Common myeloid progenitor, CD34-positive (primary cell): ENCODE results near the gene SYNJ2.
A peak's percentile ranks its signal among the peaks of the same experiment; 100 is the strongest.

ENCODE experiments used
- CTCF ChIA-PET: fragments of 350-600 bp; sonication (Branson Sonifier 250); formaldehyde crosslinking; loops from one replicate; lab custom pipeline; 2021; ENCODE audit warnings: antibody characterized with exemption; lab: Charles Lee
- POLR2A ChIA-PET: fragments of 350-600 bp; sonication (Branson Sonifier 250); formaldehyde crosslinking; loops from one replicate; lab custom pipeline; 2021; ENCODE audit warnings: antibody characterized with exemption; lab: Charles Lee
- DNase-seq, 3 donors: peaks; one replicate each; pipeline versions ENCODE4 v3.0.0 to v3.0.0-alpha.2; 2013
- H3K27ac ChIP-seq, 2 experiments: 1 replicate in 1 of 2; 2 replicates in 1 of 2; pipeline ENCODE4 v1.7.0; 2013; ENCODE audit warnings: inconsistent platforms in 2 of 2, low read length in 2 of 2, mild to moderate bottlenecking in 2 of 2, low read depth in 1 of 2, moderate library complexity in 1 of 2; ENCODE audit not compliant: severe bottlenecking in 2 of 2, insufficient read depth in 1 of 2, poor library complexity in 1 of 2
- H3K27me3 ChIP-seq, 5 experiments: replicated peaks in 2 of 5; 1 replicate in 3 of 5; 2 replicates in 2 of 5; pipeline versions ENCODE4 v1.6.1 to v1.7.0; 2013; ENCODE audit warnings: low read length in 4 of 5, mild to moderate bottlenecking in 2 of 5, moderate library complexity in 2 of 5, inconsistent platforms in 1 of 5; ENCODE audit not compliant: insufficient read depth in 5 of 5, control insufficient read depth in 4 of 5
- H3K36me3 ChIP-seq, 4 experiments: 1 replicate in 2 of 4; 2 replicates in 2 of 4; pipeline versions ENCODE4 v1.6.1 to v1.7.0; 2013; ENCODE audit warnings: low read length in 3 of 4, control low read depth in 1 of 4, mild to moderate bottlenecking in 1 of 4; ENCODE audit not compliant: control insufficient read depth in 4 of 4, insufficient read depth in 4 of 4
- H3K4me1 ChIP-seq, 4 experiments: 1 replicate in 3 of 4; 2 replicates in 1 of 4; pipeline versions ENCODE4 v1.6.1 to v1.7.1; 2013; ENCODE audit warnings: low read length in 3 of 4, mild to moderate bottlenecking in 3 of 4, control low read depth in 1 of 4, inconsistent platforms in 1 of 4, moderate library complexity in 1 of 4; ENCODE audit not compliant: control insufficient read depth in 4 of 4, insufficient read depth in 4 of 4; ENCODE audit errors: control extremely low read depth in 1 of 4
- H3K4me3 ChIP-seq, 7 experiments: 1 replicate in 4 of 7; 2 replicates in 3 of 7; pipeline versions ENCODE4 v1.5.1 to v1.7.0; 2013; ENCODE audit warnings: mild to moderate bottlenecking in 7 of 7, low read length in 6 of 7, moderate library complexity in 6 of 7, inconsistent platforms in 2 of 7, low read depth in 2 of 7, control low read depth in 1 of 7; ENCODE audit not compliant: insufficient read depth in 4 of 7, control insufficient read depth in 1 of 7; ENCODE audit errors: extremely low read depth in 1 of 7
- H3K9me3 ChIP-seq, 5 experiments: 1 replicate in 4 of 5; 2 replicates in 1 of 5; pipeline versions ENCODE4 v1.6.1 to v1.7.1; 2013; ENCODE audit warnings: low read length in 4 of 5, mild to moderate bottlenecking in 2 of 5, inconsistent platforms in 1 of 5, low read depth in 1 of 5, moderate library complexity in 1 of 5; ENCODE audit not compliant: control insufficient read depth in 4 of 5, insufficient read depth in 2 of 5; ENCODE audit errors: control extremely low read depth in 1 of 5
- WGBS: methylation state at CpG from one replicate; pipeline ENCODE4 v1.1.5; 2013; ENCODE audit not compliant: insufficient coverage; 5-methylcytosine and 5-hydroxymethylcytosine counted together

SYNJ2 gene

GRCh38 chr6:158067436-158068015 is 85.9 kb downstream of the SYNJ2 start:
- POLR2A ChIA-PET, result interaction anchor here (1.2 kb wide), 1 partner anchor 83 kb away, joined by 3 read pairs; no protein-coding TSS in a partner anchor
- H3K36me3 ChIP-seq, result peaks cover 10 to 48% (median 37%) of the 10 kb centered on the region in 4 experiments
- 94% methylated on average over 7 of the region's 10 CpGs for WGBS
- H3K9me3 ChIP-seq, result peaks cover 0 to 5% (median 0%) of the 10 kb centered on the region in 5 experiments
- H3K4me3 ChIP-seq, result no peak overlapping the region
- peak in 2 of 3 donors; percentile 18 to 23 for DNase-seq
- peaks cover 4 to 38% (median 32%) of the 10 kb centered on the region in 4 experiments for H3K4me1 ChIP-seq
- H3K27me3 ChIP-seq, result no peaks in the 10 kb centered on the region
- no peak overlapping the region for H3K27ac ChIP-seq
- CTCF ChIA-PET, result interaction anchor here (6.8 to 8.2 kb wide), 3 partner anchors 18 to 38 kb away, joined by 41 to 105 read pairs (median 77); no protein-coding TSS in a partner anchor

GRCh38 chr6:158068156-158068892 is 86.7 kb downstream of the SYNJ2 start:
- ChIA-PET POLR2A (interaction anchor here (0.6 to 1.2 kb wide), 3 partner anchors 13 to 133 kb away, joined by 3 to 4 read pairs (median 3); no protein-coding TSS in a partner anchor), CTCF (interaction anchor here (6.8 to 8.2 kb wide), 3 partner anchors 18 to 39 kb away, joined by 41 to 105 read pairs (median 77); no protein-coding TSS in a partner anchor)
- H3K36me3 ChIP-seq, result peaks cover 8 to 42% (median 37%) of the 10 kb centered on the region in 4 experiments
- H3K27me3 ChIP-seq, result no peaks in the 10 kb centered on the region
- no peak overlapping the region for H3K27ac ChIP-seq
- no peak overlapping the region for H3K4me3 ChIP-seq
- WGBS, result 92% methylated on average over 10 of the region's 10 CpGs
- no peaks in the 10 kb centered on the region for H3K9me3 ChIP-seq
- no peak for DNase-seq
- peaks cover 4 to 38% (median 32%) of the 10 kb centered on the region in 4 experiments for H3K4me1 ChIP-seq

GRCh38 chr6:158068893-158069799 is 87.5 kb downstream of the SYNJ2 start:
- CTCF ChIA-PET, result interaction anchor here (0.8 to 8.2 kb wide), 15 partner anchors 10 to 313 kb away, joined by 3 to 105 read pairs (median 5); partner anchors contain the start of gene SYNJ2
- peak; percentile 9 to 25 (median 20) for DNase-seq
- 61% methylated on average over 6 of the region's 14 CpGs for WGBS

GRCh38 chr6:158069800-158070195 is 88.1 kb downstream of the SYNJ2 start:
- no peak for DNase-seq
- ChIA-PET CTCF (interaction anchor here (0.8 to 8.2 kb wide), 17 partner anchors 10 to 313 kb away, joined by 3 to 105 read pairs (median 5); partner anchors contain the start of gene SYNJ2), POLR2A (no interaction called here)
- no peak overlapping the region for H3K4me3 ChIP-seq
- H3K27me3 ChIP-seq, result no peaks in the 10 kb centered on the region
- WGBS, result 100% methylated on average over 4 of the region's 6 CpGs
- no peaks in the 10 kb centered on the region for H3K9me3 ChIP-seq
- peaks cover 8 to 33% (median 30%) of the 10 kb centered on the region in 4 experiments for H3K36me3 ChIP-seq
- H3K27ac ChIP-seq, result no peak overlapping the region
- peaks cover 4 to 38% (median 32%) of the 10 kb centered on the region in 4 experiments for H3K4me1 ChIP-seq

More at GRCh38 chr6:158068893-158069799, 87.5 kb downstream of the SYNJ2 start:
- Histone ChIP-seq H3K9me3 (no peaks in the 10 kb centered on the region), H3K4me1 (peaks cover 4 to 38% (median 32%) of the 10 kb centered on the region in 4 experiments), H3K27ac (no peak overlapping the region), H3K36me3 (peaks cover 8 to 39% (median 32%) of the 10 kb centered on the region in 4 experiments), H3K4me3 (peak overlapping the region in 1 of 7 experiments; percentile 14), H3K27me3 (no peaks in the 10 kb centered on the region)
- POLR2A ChIA-PET, result interaction anchor here (0.6 kb wide), 1 partner anchor 132 kb away, joined by 3 read pairs; no protein-coding TSS in a partner anchor

GRCh38 chr6:158070513-158070912 is 88.8 kb downstream of the SYNJ2 start:
- DNase-seq, result no peak
- peaks cover 4 to 38% (median 32%) of the 10 kb centered on the region in 4 experiments for H3K4me1 ChIP-seq
- POLR2A ChIA-PET, result no interaction called here
- WGBS, result 94% methylated on average over 10 of the region's 10 CpGs
- no peak overlapping the region for H3K4me3 ChIP-seq
- H3K9me3 ChIP-seq, result no peaks in the 10 kb centered on the region
- no peak overlapping the region for H3K27ac ChIP-seq
- no peaks in the 10 kb centered on the region for H3K27me3 ChIP-seq
- H3K36me3 ChIP-seq, result peaks cover 8 to 28% (median 25%) of the 10 kb centered on the region in 4 experiments
- CTCF ChIA-PET, result interaction anchor here (1.0 to 8.2 kb wide), 13 partner anchors 11 to 314 kb away, joined by 3 to 105 read pairs (median 22); partner anchors contain the start of gene SYNJ2
